CD4-positive, alpha-beta T cell (primary cell): ENCODE results near the gene SMIM12. TPM values are rescaled to one million over a fixed set of nuclear protein-coding genes. Genes with fewer than 3 reads are reported as not detected.

Experiments used
- ATAC-seq: fragments of 200-7000 bp; cut with Tn5 transposase; one replicate; pipeline ENCODE4 v1.10.0; 2022; ENCODE audit warnings: mild to moderate bottlenecking; ENCODE audit not compliant: poor library complexity
- CTCF ChIA-PET: fragments of 350-600 bp; sonication (Branson Sonifier 250); formaldehyde crosslinking; loops from one replicate; lab custom pipeline; 2021; ENCODE audit warnings: antibody characterized with exemption, inconsistent platforms; lab: Charles Lee
- POLR2A ChIA-PET: fragments of 350-600 bp; sonication (Branson Sonifier 250); formaldehyde crosslinking; loops from one replicate; lab custom pipeline; 2021; ENCODE audit warnings: antibody characterized with exemption, inconsistent platforms; lab: Charles Lee
- DNase-seq, 14 experiments: peaks; one replicate each; pipeline ENCODE4 v3.0.0-alpha.2; 2013 to 2020; ENCODE audit warnings: mixed read lengths in 2 of 14
- H3K27ac ChIP-seq, 2 donors: one replicate each; pipeline versions ENCODE4 v1.5.1 to v1.7.0; 2013; ENCODE audit warnings: low read length in 2 of 2, low read depth in 1 of 2, mild to moderate bottlenecking in 1 of 2
- H3K27me3 ChIP-seq, 2 experiments: 1 replicate in 1 of 2; 2 replicates in 1 of 2; pipeline versions ENCODE4 v1.6.1 to v1.7.0; 2013; ENCODE audit warnings: low read length in 2 of 2, control low read depth in 1 of 2, mild to moderate bottlenecking in 1 of 2, moderate library complexity in 1 of 2; ENCODE audit not compliant: insufficient read depth in 2 of 2, control insufficient read depth in 1 of 2
- H3K36me3 ChIP-seq: one replicate; pipeline ENCODE4 v1.6.1; 2013; ENCODE audit warnings: low read length, control low read depth; ENCODE audit not compliant: insufficient read depth
- H3K4me1 ChIP-seq: one replicate; pipeline ENCODE4 v1.6.1; 2013; ENCODE audit warnings: low read length, control low read depth; ENCODE audit not compliant: insufficient read depth
- H3K4me3 ChIP-seq: one replicate; pipeline ENCODE4 v1.5.1; 2013; ENCODE audit warnings: mild to moderate bottlenecking, low read length, moderate library complexity
- H3K9me3 ChIP-seq, 2 experiments: 1 replicate in 1 of 2; 2 replicates in 1 of 2; pipeline versions ENCODE4 v1.6.1 to v1.7.0; 2013; ENCODE audit warnings: low read length in 2 of 2, mild to moderate bottlenecking in 2 of 2, control low read depth in 1 of 2, moderate library complexity in 1 of 2; ENCODE audit not compliant: control insufficient read depth in 1 of 2, insufficient read depth in 1 of 2
- H3K27ac Mint-ChIP-seq: one replicate; pipeline ENCODE4 v1.8.0; 2020; ENCODE audit warnings: mixed read lengths
- H3K27me3 Mint-ChIP-seq: one replicate; pipeline ENCODE4 v1.8.0; 2021; ENCODE audit warnings: mixed read lengths
- H3K36me3 Mint-ChIP-seq: one replicate; pipeline ENCODE4 v1.8.0; 2021; ENCODE audit warnings: low read depth, mixed read lengths
- H3K4me1 Mint-ChIP-seq: one replicate; pipeline ENCODE4 v1.8.0; 2021; ENCODE audit warnings: low read depth, mixed read lengths
- H3K4me3 Mint-ChIP-seq: one replicate; pipeline ENCODE4 v1.8.0; 2020; ENCODE audit warnings: mild to moderate bottlenecking, mixed read lengths
- H3K9me3 Mint-ChIP-seq: one replicate; pipeline ENCODE4 v1.8.0; 2020; ENCODE audit warnings: mixed read lengths
- intact Hi-C, 2 experiments: fragments of 100-400 bp; cut with DNase I in 1 of 2; cut with micrococcal nuclease in 1 of 2; formaldehyde crosslinking; loops; one replicate each; pipeline versions ENCODE4 v1.15.1 to v1.9.0; 2023 to 2025; cut with DNase I, micrococcal nuclease
- total RNA-seq, 174 experiments: library from RNA in 2 of 174; stranded (reverse) in 2 of 174; gene quantifications; one replicate each; pipeline ENCODE4 v1.2.3 and lab custom pipeline; 2021 to 2026
- TF ChIP-seq, protein P1 (sequence below): fragments of 200-600 bp; IDR thresholded peaks from one replicate; pipeline ENCODE4 v1.8.0; 2022; ENCODE audit warnings: antibody characterized with exemption, mild to moderate bottlenecking

SMIM12 gene
- total RNA-seq, 2 experiments from 2014 or later: 43.0 to 44.6 TPM

DNA sequence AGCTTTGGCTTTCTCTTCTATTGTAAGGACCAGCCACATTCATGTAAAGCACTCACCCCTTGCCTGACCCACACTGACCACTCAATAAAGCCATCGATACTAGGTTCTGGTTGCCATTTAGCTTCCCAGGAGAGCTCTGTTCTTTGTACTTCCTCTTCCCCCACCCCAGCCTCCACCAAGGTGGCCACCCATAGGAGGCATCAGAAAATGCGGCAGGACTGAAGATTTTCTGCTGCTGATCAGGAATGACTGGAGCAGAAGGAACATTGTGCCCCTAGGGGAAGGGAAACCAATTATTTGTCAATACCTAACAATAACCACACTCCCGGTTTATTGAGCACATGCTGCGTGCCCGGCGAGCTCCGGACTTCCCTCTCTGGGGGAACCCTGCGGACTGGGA, 5.2 kb upstream of the SMIM12 start:
- intact Hi-C loops: loop anchor here in 1 of 2 experiments (5.0 to 10.0 kb wide), 7 partner anchors 118 to 1600 kb away; partner anchors contain the start of genes ADPRS, KIAA0319L, MRPS15 and NCDN
- Histone ChIP-seq H3K4me3 (no peak overlapping the region), H3K36me3 (no peaks in the 10 kb centered on the region), H3K9me3 (no peaks in the 10 kb centered on the region), H3K27ac (peak overlapping the region in 1 of 2 donors; percentile 25), H3K4me1 (peaks cover 53% of the 10 kb centered on the region), H3K27me3 (no peaks in the 10 kb centered on the region)
- Mint-ChIP-seq H3K27ac (peak overlapping the region; percentile 72), H3K4me1 (peaks cover 53% of the 10 kb centered on the region), H3K36me3 (peaks cover 1% of the 10 kb centered on the region), H3K27me3 (no peaks in the 10 kb centered on the region), H3K4me3 (peak overlapping the region; percentile 82), H3K9me3 (no peaks in the 10 kb centered on the region)
- DNase-seq (no peak), ATAC-seq (no peak)
- ChIA-PET CTCF (interaction anchor here (0.7 to 7.2 kb wide), 2 partner anchors 11 to 77 kb away, joined by 3 to 131 read pairs; no protein-coding TSS in a partner anchor), POLR2A (interaction anchor here (2.2 kb wide), 1 partner anchor 12 kb away, joined by 7 read pairs; no protein-coding TSS in a partner anchor)
- TF ChIP-seq, protein P1, sequence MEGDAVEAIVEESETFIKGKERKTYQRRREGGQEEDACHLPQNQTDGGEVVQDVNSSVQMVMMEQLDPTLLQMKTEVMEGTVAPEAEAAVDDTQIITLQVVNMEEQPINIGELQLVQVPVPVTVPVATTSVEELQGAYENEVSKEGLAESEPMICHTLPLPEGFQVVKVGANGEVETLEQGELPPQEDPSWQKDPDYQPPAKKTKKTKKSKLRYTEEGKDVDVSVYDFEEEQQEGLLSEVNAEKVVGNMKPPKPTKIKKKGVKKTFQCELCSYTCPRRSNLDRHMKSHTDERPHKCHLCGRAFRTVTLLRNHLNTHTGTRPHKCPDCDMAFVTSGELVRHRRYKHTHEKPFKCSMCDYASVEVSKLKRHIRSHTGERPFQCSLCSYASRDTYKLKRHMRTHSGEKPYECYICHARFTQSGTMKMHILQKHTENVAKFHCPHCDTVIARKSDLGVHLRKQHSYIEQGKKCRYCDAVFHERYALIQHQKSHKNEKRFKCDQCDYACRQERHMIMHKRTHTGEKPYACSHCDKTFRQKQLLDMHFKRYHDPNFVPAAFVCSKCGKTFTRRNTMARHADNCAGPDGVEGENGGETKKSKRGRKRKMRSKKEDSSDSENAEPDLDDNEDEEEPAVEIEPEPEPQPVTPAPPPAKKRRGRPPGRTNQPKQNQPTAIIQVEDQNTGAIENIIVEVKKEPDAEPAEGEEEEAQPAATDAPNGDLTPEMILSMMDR: no peak

DNA sequence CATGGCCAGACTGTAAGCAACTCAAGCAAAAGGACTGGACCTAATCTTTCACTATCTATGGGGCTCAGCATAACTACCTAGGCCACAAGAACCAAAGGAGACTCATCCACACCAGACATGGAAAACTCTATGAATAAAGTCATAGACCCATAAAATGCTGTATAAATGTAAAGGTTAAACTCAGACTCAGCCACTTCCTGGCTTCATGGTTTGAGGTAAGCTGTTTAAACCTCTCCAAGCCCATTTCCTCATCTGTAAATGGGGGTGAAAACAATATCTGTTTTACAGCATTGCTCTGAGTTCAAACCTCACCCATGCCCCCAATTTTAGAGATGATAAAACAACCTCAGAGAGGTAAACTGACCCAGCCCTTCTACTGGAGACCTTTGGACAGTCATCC, 4.0 kb upstream of the SMIM12 start:
- H3K9me3 Mint-ChIP-seq: no peaks in the 10 kb centered on the region
- peak overlapping the region; percentile 72 for H3K27ac Mint-ChIP-seq
- H3K4me3 Mint-ChIP-seq: peak overlapping the region; percentile 82
- peaks cover 64% of the 10 kb centered on the region for H3K4me1 Mint-ChIP-seq
- no peaks in the 10 kb centered on the region for H3K27me3 Mint-ChIP-seq
- intact Hi-C loops: loop anchor here in 1 of 2 experiments (10.0 kb wide), 5 partner anchors 331 to 1601 kb away; partner anchors contain the start of genes ADPRS, KIAA0319L, MRPS15 and NCDN
- ChIA-PET POLR2A (interaction anchor here (2.2 kb wide), 1 partner anchor 11 kb away, joined by 7 read pairs; no protein-coding TSS in a partner anchor), CTCF (interaction anchor here (7.2 kb wide), 1 partner anchor 9 kb away, joined by 131 read pairs; no protein-coding TSS in a partner anchor)
- peaks cover 63% of the 10 kb centered on the region for H3K4me1 ChIP-seq
- peak in 1 of 14 experiments; percentile 65 for DNase-seq
- peak overlapping the region in 1 of 2 donors; percentile 20 for H3K27ac ChIP-seq
- peaks cover 8% of the 10 kb centered on the region for H3K36me3 Mint-ChIP-seq
- no peaks in the 10 kb centered on the region for H3K36me3 ChIP-seq
- TF ChIP-seq, protein P1: no peak
- ATAC-seq: no peak
- no peaks in the 10 kb centered on the region for H3K9me3 ChIP-seq
- H3K27me3 ChIP-seq: no peaks in the 10 kb centered on the region
- no peak overlapping the region for H3K4me3 ChIP-seq

DNA sequence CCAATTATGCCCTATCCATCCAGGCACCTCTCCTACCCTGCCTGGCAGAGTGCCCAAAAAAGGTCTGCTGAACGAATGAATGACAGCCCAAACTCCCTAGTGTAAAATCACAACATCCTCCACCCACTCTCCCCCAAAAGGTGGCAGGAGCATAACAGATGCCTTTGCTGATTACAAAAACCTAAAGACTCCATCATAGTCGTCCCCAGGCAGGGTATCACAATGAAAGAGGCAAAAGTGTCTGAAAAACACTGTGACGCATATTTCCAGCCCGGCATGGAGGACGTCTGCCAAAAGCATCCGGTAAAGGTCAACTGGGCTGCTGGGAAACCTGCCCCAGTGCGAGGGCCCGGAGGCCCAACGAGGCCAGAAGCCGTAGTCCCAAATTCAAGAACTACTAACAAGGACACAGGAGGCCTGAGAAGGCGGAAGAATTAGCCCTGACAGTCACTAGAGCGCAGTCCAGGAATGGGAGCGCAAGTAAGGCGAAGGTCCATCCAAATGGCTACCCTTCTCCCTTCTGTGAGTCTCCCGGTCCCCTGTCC, 576 bp downstream of the SMIM12 start:
- Mint-ChIP-seq H3K27me3 (no peaks in the 10 kb centered on the region), H3K9me3 (no peaks in the 10 kb centered on the region), H3K27ac (peak overlapping the region; percentile 88), H3K4me1 (peaks cover 62% of the 10 kb centered on the region), H3K36me3 (peaks cover 27% of the 10 kb centered on the region), H3K4me3 (peak overlapping the region; percentile 93)
- ATAC-seq: peak; percentile 52
- DNase-seq: peak in 12 of 14 experiments; percentile 13 to 69 (median 28)
- Histone ChIP-seq H3K9me3 (no peaks in the 10 kb centered on the region), H3K27me3 (no peaks in the 10 kb centered on the region), H3K27ac (peak overlapping the region; percentile 80 to 91), H3K4me3 (peak overlapping the region; percentile 98), H3K4me1 (peaks cover 42% of the 10 kb centered on the region), H3K36me3 (peaks cover 20% of the 10 kb centered on the region)
- intact Hi-C loops: loop anchor here in 1 of 2 experiments (10.0 kb wide), 1 partner anchor 336 kb away; the partner anchor contains the start of gene SFPQ
- TF ChIP-seq, protein P1: no peak
- ChIA-PET POLR2A (interaction anchor here (0.9 to 1.6 kb wide), 4 partner anchors 26 to 334 kb away, joined by 3 to 5 read pairs (median 4); partner anchors contain the start of genes SFPQ and ZMYM1), CTCF (interaction anchor here (0.7 to 1.2 kb wide), 7 partner anchors 7 to 331 kb away, joined by 3 to 5 read pairs (median 4); partner anchors contain the start of gene TMEM35B)
